ENCODE measurements around the gene ZNF710. TPM values are rescaled to one million over a fixed set of nuclear protein-coding genes. Genes with fewer than 3 reads are reported as not detected.

ZNF710 gene
- total and polyA plus RNA-seq, 2 of the 8 experiments (the other 6 are each of a cell fraction or from before 2014, with no cell fraction given): 10.5 to 24.0 TPM

- Histone ChIP-seq H2BK15ac (ENCODE audit: low read length) (no peak overlapping the region), H3K9ac (replicated peaks in 1 of 4; ENCODE audit: extremely low read depth in 1 of 4, low read depth in 3 of 4, low read length in 3 of 4) (no peak overlapping the region), H3K23ac (ENCODE audit: insufficient read length) (no peak overlapping the region), H3K36me3 (ENCODE audit: control insufficient read depth in 2 of 4, insufficient read depth in 4 of 4, low read length in 3 of 4) (no peaks in the 10 kb centered on the region; a peak in 1 of 8 replicates), H2BK120ac (replicated peaks; ENCODE audit: low read depth, low read length) (no peak overlapping the region), H3K4ac (replicated peaks; ENCODE audit: insufficient read length, low read depth, low read length) (no peak overlapping the region), H2BK12ac (ENCODE audit: low read depth, low read length) (no peak overlapping the region), H2BK5ac (ENCODE audit: low read depth, low read length) (no peak overlapping the region), H4K20me1 (replicated peaks in 1 of 2; ENCODE audit: control insufficient read depth in 1 of 2, insufficient read depth in 2 of 2, low read length in 2 of 2) (peaks cover 13 to 29% of the 10 kb centered on the region in 2 experiments), H3K9me3 (ENCODE audit: insufficient read depth in 2 of 2, low read depth in 1 of 2, low read length in 1 of 2) (peaks cover 3 to 8% of the 10 kb centered on the region in 2 experiments; a peak in 3 of 4 replicates), H3K27me3 (replicated peaks in 1 of 4; ENCODE audit: control insufficient read depth in 3 of 4, extremely low read depth in 1 of 4, insufficient read depth in 3 of 4, low read length in 3 of 4) (peaks cover 0 to 7% (median 2%) of the 10 kb centered on the region in 4 experiments; a peak in 2 of 7 replicates), H2BK20ac (ENCODE audit: low read length) (no peak overlapping the region), H3K18ac (ENCODE audit: extremely low read depth, low read length) (no peak overlapping the region), H3K79me1 (ENCODE audit: low read depth, low read length) (peaks cover 14% of the 10 kb centered on the region), H3K23me2 (ENCODE audit: low read depth, low read length) (peaks cover 2% of the 10 kb centered on the region; the same call in 1 of the 2 replicates), H2AFZ (ENCODE audit: low read length) (no peak overlapping the region), H3K27ac (ENCODE audit: low read depth, low read length) (no peak overlapping the region), H2AK5ac (ENCODE audit: low read depth, low read length) (no peak overlapping the region), H3K4me2 (ENCODE audit: insufficient read depth in 1 of 2, low read depth in 2 of 2, low read length in 2 of 2) (no peak overlapping the region), H4K5ac (ENCODE audit: insufficient read length, low read depth, low read length) (no peak overlapping the region), H3K4me3 (ENCODE audit: extremely low read depth in 1 of 4, insufficient read depth in 2 of 4, low read depth in 3 of 4, low read length in 4 of 4) (no peak overlapping the region), H3K4me1 (replicated peaks in 1 of 4; ENCODE audit: control insufficient read depth in 3 of 4, insufficient read depth in 4 of 4, low read length in 3 of 4) (peaks cover 8 to 27% (median 14%) of the 10 kb centered on the region in 4 experiments), H4K8ac (ENCODE audit: extremely low read depth, insufficient read depth, low read length) (no peak overlapping the region), H3K14ac (ENCODE audit: insufficient read length) (no peak overlapping the region), H4K91ac (replicated peaks; ENCODE audit: insufficient read length, low read length) (no peak overlapping the region), H3K79me2 (ENCODE audit: control insufficient read depth in 1 of 2, insufficient read depth in 2 of 2, low read length in 2 of 2) (peaks cover 25 to 67% of the 10 kb centered on the region in 2 experiments), H3K56ac (replicated peaks; ENCODE audit: insufficient read length, low read depth, low read length) (no peak overlapping the region)
- CTCF ChIA-PET (ENCODE audit: partially characterized antibody): interaction anchor here (0.8 to 2.2 kb wide), 8 partner anchors 9 to 214 kb away, joined by 3 to 12 read pairs (median 3); no protein-coding TSS in a partner anchor
- POLR2A ChIA-PET (ENCODE audit: partially characterized antibody): interaction anchor here (0.9 to 1.7 kb wide), 4 partner anchors 11 to 20 kb away, joined by 3 to 5 read pairs (median 3); no protein-coding TSS in a partner anchor
- WGBS, 2 experiments (ENCODE audit: extremely low coverage in 1 of 2, insufficient coverage in 1 of 2, insufficient read length in 1 of 2, insufficient replicate concordance in 2 of 2, low coverage in 1 of 2, low lambda C conversion rate in 2 of 2, missing lambda C conversion rate in 1 of 2): 87% methylated on average over 4 of the region's 4 CpGs; no CpG with 5 or more reads in 1 of the 2 experiments
- DNase-seq (ENCODE audit: low read depth in 1 of 2, low spot score in 2 of 2) (no peak), FAIRE-seq (no peak)
- no peak for TF ChIP-seq CEBPB (IDR thresholded peaks at IDR 0.05; ENCODE audit: low read depth, low read length)
- TF ChIP-seq TAF7 (optimal IDR thresholded peaks at IDR 0.05; ENCODE audit: borderline replicate concordance, low read depth, low read length): no peak
- TF ChIP-seq CBX8 (IDR thresholded peaks at IDR 0.05; ENCODE audit: borderline replicate concordance, low read depth, low read length): no peak
- no peak for TF ChIP-seq ZNF274 (IDR thresholded peaks at IDR 0.05; ENCODE audit: borderline replicate concordance, extremely low read depth, low read length)
- TF ChIP-seq CTCF (IDR thresholded peaks at IDR 0.05; ENCODE audit: control extremely low read depth in 1 of 3, insufficient read depth in 1 of 3, low read depth in 1 of 3, low read length in 3 of 3): no peak
- no peak for TF ChIP-seq KDM1A (IDR thresholded peaks at IDR 0.05; ENCODE audit: borderline replicate concordance, low read length)
- TF ChIP-seq SIRT6 (IDR thresholded peaks at IDR 0.05; ENCODE audit: low read length): no peak
- TF ChIP-seq EZH2 (IDR thresholded peaks at IDR 0.05; ENCODE audit: low read depth, low read length, severe bottlenecking): no peak
- TF ChIP-seq SIN3A (conservative IDR thresholded peaks at IDR 0.05 in 1 of 2, IDR thresholded peaks at IDR 0.05 in 1 of 2; ENCODE audit: low read depth in 1 of 2, low read length in 2 of 2): no peak
- TF ChIP-seq POLR2A (IDR thresholded peaks at IDR 0.05; ENCODE audit: control extremely low read depth in 1 of 2, low read depth in 2 of 2, low read length in 2 of 2): no peak
Measured at GRCh38 chr15:90007076-90007460, 5.9 kb downstream of the ZNF710 start.

All from H1 (cell line).